Astrocyte of the spinal cord (primary cell): ENCODE measurements around the gene SOCS1.

Experiments
- DNase-seq: peaks from one replicate; pipeline ENCODE4 v3.0.0; 2011; ENCODE audit warnings: low read depth, low spot score
- H3K4me3 ChIP-seq: 2 replicates; pipeline ENCODE4 v1.5.1; 2011; ENCODE audit warnings: low read depth, mild to moderate bottlenecking, low read length, moderate library complexity
- CTCF ChIP-seq: IDR thresholded peaks from 2 replicates; pipeline ENCODE4 v1.5.1; 2012; ENCODE audit warnings: low read depth, mild to moderate bottlenecking, low read length, inconsistent platforms
- in situ Hi-C: cut with HindIII; loops from 2 replicates; pipeline ENCODE4 v1.10.0; 2017; ENCODE audit warnings: low sequenced_read_pairs

Gene SOCS1

GRCh38 chr16:11213373-11213772 lies 42.6 kb downstream of the SOCS1 start:
- TF ChIP-seq CTCF = no peak
- in situ Hi-C loops = no loop called here
- no peak overlapping the region for H3K4me3 ChIP-seq
- no peak for DNase-seq

- in situ Hi-C loops = no loop called here
Observed at GRCh38 chr16:11212798-11213196, 43.2 kb downstream of the SOCS1 start.

GRCh38 chr16:11211977-11212797 lies 43.8 kb downstream of the SOCS1 start:
- TF ChIP-seq CTCF = no peak
- in situ Hi-C loops = no loop called here
- H3K4me3 ChIP-seq = no peak overlapping the region
- no peak for DNase-seq

More at GRCh38 chr16:11212798-11213196, 43.2 kb downstream of the SOCS1 start:
- TF ChIP-seq CTCF = no peak
- no peak for DNase-seq
- H3K4me3 ChIP-seq = no peak overlapping the region

- in situ Hi-C loops = no loop called here
- no peak for DNase-seq
- no peak overlapping the region for H3K4me3 ChIP-seq
- no peak for TF ChIP-seq CTCF
Observed at GRCh38 chr16:11211061-11211976, 44.7 kb downstream of the SOCS1 start.

- no peak for TF ChIP-seq CTCF
- no peak overlapping the region for H3K4me3 ChIP-seq
- in situ Hi-C loops = no loop called here
- DNase-seq = no peak
Observed at GRCh38 chr16:11210260-11210659, 45.7 kb downstream of the SOCS1 start.

- TF ChIP-seq CTCF = no peak
- DNase-seq = no peak
- no peak overlapping the region for H3K4me3 ChIP-seq
- in situ Hi-C loops = no loop called here
Observed at GRCh38 chr16:11208916-11209665, 46.9 kb downstream of the SOCS1 start.
